NCI-H460 (cell line): ENCODE data around the gene SALL4. TPM values are rescaled to one million over a fixed set of nuclear protein-coding genes. Genes with fewer than 3 reads are reported as not detected.
"Not testable (repeated sequence)": the region's sequence is repeated elsewhere in the genome, so short reads cannot be mapped to it uniquely, and the experiment has no call there.

Experiments
- DNase-seq: peaks from one replicate; pipeline ENCODE4 v3.0.0-alpha.2; 2016; ENCODE audit warnings: low read depth; ENCODE audit errors: extremely low read depth
- polyA plus RNA-seq: library from polyadenylated mRNA; depleted of rRNA; stranded (reverse); fragments of >200 nt; gene quantifications from 2 replicates; pipeline ENCODE4 v1.2.3, GENCODE V29; 2014; cell fraction: nucleus; rRNA removed
- total RNA-seq: library from RNA; depleted of rRNA; stranded (reverse); fragments of >200 nt; shearing (Covaris generic); gene quantifications from 2 replicates; pipeline ENCODE4 v1.2.3, GENCODE V29; 2014; rRNA removed

The SALL4 gene
- total RNA-seq, result 1.6 and 2.3 TPM in 2 replicates
- polyA plus RNA-seq, result 4.1 and 6.1 TPM in 2 replicates

DNA sequence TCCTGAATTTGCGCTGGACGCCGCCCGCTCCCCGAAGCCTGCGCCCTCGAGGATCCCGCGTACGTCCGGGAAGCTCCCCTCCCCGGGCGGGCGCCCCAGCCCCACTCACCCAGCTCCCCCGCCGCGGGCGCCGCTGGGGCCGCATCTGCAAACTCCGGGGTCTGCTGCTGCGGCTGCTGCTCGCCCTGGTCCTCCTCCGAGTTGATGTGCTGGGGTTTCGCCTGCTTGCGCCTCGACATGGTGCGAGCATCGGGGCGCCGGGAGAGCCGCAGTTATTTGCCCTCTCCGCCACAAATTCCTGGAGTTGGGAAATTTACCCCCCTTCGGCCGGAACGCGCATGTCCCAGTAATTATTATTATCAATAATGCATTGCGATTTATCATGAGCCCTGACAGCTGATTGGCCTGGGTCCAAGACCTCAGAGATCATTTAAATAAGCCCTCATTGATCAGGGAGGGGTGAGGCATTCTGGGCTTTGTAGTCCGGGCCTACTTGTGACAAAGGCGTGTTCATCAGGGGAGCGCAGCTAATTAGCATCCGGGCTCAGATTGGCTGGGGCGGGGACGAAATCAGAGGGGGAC lies at the start of gene SALL4:
Gene SALL4 (minus strand): TSS at position 352 of the 582 bp plus-strand sequence. CDS start 113 bp downstream, at position 239.
- no peak for DNase-seq

DNA sequence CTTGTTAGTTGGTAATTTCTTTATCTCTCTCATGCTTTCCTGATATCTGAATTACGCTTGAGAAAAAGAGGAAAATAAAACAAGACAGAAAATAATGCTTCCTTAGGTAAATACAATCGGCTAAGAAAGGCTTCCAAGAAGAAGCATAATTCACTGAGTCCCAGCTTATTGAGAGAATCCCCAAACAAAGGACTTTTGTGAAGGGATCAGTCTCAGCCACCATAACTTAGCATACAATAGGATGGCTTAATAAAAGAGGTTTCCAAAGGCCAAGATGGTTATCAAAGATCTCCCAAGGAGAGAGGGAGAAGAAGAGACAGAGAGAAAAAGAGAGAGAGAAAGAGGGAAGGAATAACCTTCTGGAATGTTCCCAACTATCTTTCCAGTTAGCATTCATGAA lies 46.0 kb upstream of the SALL4 start:
- DNase-seq, result no peak

DNA sequence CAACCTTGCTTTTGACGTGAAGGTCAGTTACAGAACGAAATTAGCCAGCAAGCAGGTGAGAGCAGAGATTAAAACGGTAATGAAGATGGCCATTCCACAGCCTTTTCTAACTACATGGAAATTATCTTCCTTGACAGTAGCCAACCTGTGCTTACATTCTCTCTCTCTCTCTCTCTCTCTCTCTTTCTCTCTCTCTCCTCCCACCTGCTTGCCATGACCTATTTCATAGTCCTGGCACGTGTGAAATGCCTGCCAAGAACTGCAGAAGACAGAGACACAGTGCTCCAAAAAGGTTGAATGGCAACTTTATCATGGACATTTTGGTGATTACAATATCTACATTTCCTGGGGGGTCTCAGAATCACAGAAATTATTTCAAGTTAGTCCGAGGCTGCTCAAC lies 38.5 kb upstream of the SALL4 start:
- DNase-seq, result no peak

DNA sequence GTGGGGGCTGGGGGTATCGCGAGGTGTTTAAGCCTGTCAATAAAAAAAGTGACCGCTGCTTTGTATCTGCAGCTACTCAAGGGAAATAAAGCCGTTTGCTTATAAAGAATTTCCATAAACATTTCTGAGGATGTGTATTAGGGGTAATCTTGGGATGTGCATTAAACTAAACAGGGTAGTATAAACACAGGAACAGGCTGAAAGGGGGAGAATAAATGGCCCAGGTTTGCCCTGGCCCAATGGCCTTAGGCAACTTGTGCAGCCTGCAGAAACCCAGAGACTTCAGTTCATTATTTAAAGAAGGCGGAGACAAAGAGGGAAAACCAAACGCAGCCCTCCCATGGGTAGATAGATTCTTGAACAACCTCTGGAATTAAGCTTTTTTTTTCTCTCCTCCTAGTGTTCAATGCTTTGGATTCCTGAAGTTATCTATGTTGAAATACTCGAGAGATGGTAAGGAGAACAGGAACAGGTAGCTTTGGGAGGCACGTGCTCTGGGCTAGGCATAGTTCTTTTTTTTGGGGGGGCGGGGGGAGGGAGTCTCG lies 35.6 kb upstream of the SALL4 start:
- no peak for DNase-seq

DNA sequence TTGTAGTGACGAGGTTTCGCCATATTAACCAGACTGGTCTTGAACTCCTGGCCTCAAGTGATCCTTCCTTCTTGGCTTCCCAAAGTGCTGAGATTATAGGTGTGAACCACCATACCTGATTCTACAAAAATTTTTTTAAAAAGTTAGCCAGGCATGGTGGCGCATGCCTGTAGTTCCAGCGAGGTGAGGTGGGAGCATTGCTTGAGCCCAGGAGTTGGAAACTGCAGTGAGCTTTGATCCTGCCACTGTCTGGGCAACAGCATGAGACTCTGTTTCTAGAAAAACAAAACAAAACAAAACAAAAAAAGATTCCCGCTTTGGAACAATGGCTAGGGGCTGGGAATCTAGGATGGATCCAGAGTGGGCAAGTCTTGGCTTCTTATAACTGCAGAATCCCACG lies 35.1 kb upstream of the SALL4 start:
- no peak for DNase-seq

DNA sequence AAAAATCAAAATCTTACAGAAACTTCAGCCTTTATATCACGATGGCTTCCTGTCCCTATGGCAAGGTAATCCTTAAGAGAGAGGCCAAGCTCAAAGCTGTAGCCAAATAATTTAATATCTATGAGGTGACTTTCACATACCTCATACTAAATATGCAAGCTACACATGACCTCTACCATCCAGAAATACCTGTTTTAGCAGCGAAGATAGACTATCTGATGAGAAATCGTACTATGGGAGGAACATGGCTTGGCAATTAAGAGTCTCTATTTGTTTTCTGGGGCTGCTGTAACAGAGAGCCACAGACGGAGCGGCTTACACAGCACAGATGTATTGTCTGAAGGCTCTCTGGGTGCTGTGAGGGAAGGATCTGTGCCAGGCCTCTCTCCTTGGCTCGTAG lies 31.0 kb upstream of the SALL4 start:
- DNase-seq, result no peak

DNA sequence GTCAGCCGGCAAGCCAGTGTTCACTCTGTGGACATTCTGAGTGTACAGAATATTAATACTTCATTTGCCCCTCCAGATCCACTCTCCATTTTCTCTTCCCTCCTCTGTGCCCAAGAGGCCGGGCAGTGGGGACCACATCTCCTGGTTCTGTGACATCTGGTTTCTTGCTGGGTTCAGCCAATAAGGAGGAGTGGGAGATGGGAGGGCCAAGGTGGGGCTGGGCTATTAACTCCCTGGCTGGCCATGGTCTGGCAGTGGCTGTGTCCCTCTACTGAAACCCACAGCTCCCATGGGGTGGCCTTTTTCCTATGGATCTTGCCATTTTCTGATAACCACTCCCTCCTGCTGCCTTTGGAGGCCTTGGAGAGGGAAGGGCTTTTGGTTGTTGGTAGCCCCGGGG lies 30.0 kb upstream of the SALL4 start:
- DNase-seq, result no peak

DNA sequence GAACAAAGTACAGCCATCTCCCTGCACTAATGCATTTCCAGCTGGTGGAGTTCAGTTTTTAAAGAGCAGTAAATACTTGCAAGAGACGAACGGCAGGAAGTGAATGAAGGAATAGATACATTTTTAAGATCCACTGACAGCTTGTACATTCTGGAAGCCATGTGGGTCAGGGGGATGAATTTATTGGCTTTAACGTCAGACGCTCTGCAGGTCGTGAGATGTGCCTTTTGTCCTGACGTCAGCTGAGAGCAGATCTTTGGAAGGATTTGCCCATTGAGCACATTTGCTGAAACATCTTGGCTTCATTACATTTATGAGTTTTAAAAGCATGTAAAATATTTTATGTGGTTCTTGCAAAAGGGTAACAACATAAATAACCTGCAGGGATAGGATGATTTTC lies 29.5 kb upstream of the SALL4 start:
- DNase-seq, result no peak

DNA sequence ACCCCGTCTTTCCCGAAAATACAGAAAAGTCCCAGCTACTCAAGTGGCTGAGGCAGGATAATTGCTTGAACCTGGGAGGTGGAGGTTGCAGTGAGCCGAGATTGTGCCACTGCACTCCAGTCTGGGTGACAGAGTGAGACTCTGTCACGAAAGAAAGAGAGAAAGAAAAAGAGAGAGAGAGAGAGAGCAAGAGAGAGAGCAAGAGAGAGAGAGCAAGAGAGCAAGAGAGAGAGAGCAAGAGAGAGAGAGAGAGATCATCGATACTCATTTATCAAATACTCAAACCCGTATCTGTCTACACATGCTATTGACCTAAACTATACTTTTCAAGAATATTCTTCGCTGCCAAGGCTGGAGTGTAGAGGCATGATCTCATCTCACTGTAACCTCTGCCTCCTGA lies 28.2 kb upstream of the SALL4 start:
- DNase-seq, result no peak

DNA sequence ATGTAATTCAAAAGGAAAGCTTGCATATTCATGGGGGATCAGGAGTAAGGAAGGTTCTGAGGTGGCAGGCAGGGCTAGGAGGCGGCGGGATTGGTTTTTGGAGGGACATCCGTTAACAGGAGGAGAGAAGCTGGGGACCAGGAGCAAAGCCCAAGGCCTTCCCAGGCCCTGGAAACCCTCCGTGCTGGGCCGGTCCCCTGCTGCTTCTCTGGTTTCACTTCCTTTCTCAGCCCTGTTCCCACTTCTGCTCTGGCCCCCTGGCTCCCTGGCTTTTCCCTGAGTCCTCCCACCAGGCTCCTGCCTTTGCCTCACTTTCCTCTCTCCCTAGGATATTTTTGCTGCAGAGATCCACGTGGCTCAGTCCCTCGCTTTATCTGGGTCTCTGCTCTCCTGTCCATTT lies 26.4 kb upstream of the SALL4 start:
- no peak for DNase-seq

DNA sequence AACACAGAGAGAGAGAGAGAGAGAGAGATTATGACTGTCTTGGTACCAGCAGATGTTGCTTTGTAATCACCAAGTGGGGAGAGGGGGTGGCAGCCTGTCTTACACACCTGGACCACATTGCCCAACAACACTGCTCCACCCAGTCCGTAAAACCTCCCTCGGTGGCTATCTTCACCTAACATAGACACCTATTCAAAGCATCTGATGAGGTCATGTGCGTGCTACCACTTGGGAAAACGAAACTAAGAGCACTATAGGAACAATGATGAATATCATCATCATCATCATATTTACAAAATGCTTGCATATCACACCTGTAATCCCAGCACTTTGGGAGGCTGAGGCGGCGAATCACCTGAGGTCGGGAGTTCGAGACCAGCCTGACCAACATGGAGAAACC lies 24.1 kb upstream of the SALL4 start:
- no peak for DNase-seq

DNA sequence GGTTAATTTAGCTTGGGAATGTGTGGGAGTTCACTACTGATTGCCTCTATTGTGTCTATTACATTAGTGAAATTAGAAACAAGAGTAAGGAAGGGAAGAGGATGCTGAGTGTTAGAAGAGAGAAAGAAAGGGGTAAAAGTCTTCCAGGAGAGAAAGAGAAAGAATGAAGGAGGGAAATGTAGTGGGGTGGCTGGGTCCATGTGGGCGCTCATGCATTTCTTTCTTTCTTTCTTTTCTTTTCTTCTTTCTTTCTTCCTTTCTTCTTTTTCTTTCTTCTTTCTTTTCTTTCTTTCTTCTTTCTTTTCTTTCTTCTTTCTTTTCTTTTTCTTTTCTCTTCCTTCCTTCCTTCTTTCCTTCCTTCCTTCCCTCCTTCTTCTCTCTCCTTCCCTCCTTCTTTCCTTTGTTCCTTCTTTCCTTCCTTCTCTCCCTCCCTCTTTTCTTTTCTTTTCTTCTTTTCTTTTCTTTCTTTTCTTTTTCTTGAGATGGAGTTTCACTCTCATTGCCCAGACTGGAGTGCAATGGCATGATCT lies 16.2 kb upstream of the SALL4 start:
- DNase-seq, result no peak

DNA sequence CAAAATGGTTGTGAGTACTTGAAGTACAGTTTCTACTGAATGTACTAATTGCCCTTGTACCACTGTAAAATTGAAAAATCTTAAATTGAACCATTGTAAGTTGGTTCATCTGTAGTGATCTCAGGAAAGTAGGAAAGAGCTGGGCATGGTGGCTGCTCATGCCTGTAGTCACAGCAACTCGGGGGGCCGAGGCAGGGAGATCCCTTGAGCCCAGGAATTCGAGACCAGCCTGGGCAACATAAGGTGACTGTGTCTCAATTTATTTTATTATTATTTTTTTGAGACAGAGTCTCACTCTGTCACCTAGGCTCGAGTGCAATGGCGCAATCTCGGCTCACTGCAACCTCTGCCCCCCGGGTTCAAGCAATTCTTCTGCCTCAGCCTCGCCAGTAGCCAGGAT lies 14.5 kb upstream of the SALL4 start:
- DNase-seq, result not testable (repeated sequence)

DNA sequence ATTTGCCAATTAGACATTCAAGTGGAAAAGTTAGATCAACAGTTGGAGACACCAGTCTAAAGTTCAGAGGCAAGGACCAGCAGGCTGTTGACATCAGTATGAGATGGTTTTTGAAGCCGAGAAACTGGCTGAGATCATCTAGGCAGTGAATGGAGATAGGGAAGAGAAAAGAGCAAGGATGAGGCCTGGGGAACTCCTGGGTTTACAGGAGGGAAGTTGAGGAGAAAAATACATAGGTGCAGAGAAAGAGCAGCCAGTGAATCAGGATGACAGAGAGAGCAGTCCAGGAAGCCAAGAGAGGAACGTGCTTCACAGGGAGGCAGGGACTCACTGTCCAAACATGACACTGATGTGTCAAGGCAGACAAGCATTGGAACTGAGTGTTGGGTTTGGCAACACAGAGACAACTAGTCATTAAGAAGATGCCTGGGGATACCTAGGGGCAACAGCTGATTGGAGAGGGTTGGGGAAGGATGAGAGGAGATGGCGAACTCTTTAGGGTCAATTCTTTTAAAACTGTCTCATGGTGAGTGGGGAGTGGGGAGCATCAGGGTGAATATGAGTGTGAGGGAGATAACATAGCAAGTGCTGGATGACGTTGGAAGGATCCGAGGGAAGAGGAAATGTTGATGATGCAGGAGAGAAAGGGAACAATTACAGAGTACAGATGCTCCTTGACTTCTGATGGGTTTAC lies 13.2 kb upstream of the SALL4 start:
- DNase-seq, result peak; percentile 75

DNA sequence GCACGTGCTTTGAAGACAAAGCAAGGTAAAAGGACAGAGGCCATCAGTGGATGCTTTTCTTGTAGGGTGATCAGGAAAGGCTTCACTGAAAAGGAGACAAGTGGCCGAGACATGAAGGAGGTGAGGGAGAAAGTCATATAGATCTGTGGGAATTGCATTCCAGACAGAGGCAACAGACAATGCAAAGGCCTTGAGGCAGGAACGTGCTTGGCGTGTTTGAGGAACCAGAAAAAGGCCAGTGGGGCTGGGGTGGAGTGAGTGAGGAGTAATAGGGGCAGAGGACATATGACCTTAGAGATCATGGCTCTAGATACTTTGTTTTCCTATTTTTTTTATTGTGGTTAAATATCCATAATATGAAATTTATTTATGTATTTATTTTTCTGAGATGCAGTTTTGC lies 10.5 kb upstream of the SALL4 start:
- no peak for DNase-seq

DNA sequence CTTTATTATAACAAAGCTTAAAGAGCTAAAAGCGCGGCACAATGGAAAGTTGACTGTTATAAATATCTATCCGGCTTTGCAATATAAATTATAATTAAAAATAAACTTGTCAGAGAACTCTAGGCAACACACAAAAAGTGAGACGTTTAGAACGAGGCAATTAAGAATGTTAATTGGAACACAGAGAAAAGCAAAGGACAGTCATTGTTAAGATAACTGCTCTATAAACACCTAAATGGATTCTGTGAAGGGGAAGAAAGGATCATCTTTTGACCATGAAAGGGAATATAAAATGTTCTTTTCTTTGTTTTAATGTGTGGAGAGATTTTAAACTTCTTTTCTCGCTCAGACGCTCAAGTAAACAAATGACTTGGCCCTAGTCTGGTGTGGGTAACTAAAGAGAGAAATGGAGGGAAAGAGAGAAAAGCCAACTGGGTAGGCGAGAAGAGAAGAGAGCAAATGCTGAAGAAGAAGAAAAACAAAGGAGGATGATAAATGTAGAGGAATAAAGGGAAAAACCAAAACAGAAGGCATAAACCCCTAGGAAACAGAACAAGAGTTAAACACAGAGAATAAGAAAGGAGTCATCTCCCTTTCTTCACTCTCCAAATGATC lies 9.3 kb upstream of the SALL4 start:
- DNase-seq, result no peak

DNA sequence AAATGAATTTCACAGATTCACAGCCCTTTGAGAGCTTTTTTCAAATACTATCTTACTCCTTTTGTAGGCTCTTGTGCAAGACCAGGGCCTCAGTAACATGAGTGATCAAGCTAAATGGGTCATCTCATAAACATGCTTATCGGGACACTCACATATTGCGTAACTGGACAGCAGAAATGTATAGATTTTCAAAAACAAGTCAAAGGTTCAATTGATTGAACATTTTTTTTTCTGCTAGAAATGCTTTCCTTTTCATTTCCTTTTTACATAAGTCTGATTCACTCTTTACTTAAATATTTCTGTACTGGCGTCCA lies 8.7 kb upstream of the SALL4 start:
- no peak for DNase-seq

DNA sequence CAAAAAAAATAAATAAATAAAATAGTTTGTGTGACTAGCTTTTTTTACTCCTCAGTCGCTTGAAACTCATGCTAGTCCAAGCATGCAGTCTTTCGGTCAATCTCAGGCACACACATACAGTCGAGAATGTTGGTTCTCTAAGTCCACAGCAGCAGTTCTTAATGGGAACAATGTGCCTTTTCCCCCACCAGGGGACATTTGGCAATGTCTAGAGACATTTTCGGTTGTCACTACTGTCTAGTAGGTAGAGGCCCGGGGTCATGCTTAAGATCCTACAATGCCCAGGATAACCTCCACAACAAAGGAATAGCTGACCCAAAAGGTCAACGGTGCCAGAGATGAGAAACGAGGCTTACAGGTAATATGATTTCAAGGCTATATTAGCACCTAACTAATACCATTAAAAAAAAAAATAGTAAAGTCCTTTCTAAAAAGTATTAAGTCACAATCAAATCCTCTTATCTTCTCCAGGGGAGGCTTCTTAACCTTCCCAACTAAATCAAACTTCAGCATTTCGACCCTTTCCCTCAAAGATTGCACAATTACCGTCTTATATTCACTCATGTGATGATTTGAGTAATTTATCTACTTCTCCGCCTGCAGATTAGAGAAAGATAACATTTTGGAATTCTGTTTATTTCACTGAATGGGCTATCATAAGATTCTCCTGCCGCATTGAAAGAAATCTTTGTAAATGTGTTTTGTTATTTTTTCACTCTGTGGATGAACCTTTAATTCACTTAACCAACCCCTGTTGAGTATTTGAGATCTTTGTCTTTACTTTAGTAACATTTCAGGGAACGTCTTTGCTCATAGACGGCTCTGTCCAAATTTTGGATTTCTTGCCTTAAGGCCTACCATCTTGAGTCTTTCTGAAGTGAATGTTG lies 8.1 kb upstream of the SALL4 start:
- DNase-seq, result no peak

DNA sequence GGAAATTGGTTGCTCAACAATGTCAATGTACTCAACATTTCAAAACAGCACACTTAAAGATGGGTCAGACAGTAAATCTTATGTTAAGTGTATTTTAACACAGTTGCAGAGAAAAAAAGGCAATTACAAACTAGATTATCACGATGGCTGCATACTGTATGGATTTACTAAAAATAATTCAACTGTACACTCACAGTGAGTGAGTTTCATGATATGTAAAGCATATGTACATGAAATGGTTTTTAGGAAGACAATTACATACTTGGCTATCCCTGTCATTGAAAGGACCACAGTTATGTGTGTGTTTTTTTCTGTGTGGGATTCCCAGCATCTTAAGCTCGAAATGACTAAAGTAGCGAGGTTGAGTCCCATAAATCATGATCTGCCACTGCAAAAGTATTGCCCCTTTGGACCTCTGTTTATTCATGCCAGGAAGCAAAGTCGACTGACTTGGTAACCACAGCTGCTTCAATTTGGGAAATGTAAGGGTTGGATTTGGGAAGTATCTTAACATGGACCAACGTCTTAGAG lies 5.5 kb upstream of the SALL4 start:
- no peak for DNase-seq

DNA sequence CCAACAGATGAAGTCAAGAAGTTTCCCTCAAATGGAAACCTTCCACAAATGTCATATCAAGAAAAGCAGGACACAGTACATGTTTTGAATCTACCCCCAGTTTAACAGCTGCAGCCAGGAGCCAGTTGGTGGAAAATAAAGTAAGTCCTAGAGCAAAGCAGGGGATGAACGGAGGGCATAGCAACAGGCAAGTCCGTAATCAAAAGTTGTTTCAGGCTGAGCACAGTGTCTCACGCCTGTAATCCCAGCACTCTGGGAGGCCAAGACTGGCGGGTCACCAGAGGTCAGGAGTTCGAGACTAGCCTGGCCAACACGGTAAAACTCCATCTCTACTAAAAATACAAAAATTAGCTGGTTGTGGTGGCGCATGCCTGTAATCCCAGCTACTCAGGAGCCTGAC lies 2.4 kb upstream of the SALL4 start:
- DNase-seq, result no peak
